Muscle layer of colon (tissue), 2 donors: ENCODE data around the gene MSH2.
"Not testable (repeated sequence)": the region's sequence is repeated elsewhere in the genome, so short reads cannot be mapped to it uniquely, and the experiment has no call there.

Source experiments
- H3K27ac ChIP-seq: one replicate; pipeline ENCODE4 v1.7.0; 2013; ENCODE audit warnings: low read depth, mild to moderate bottlenecking, low read length, moderate library complexity
- H3K27me3 ChIP-seq, 2 donors: one replicate each; pipeline ENCODE4 v1.7.0; 2013; ENCODE audit warnings: low read length in 2 of 2, mild to moderate bottlenecking in 2 of 2; ENCODE audit not compliant: insufficient read depth in 2 of 2, control insufficient read depth in 1 of 2
- H3K36me3 ChIP-seq: one replicate; pipeline ENCODE4 v1.7.0; 2013; ENCODE audit warnings: mild to moderate bottlenecking, low read length; ENCODE audit not compliant: insufficient read depth
- H3K4me1 ChIP-seq: one replicate; pipeline ENCODE4 v1.7.0; 2013; ENCODE audit warnings: mild to moderate bottlenecking, low read length; ENCODE audit not compliant: insufficient read depth
- H3K4me3 ChIP-seq, 2 donors: one replicate each; pipeline ENCODE4 v1.7.0; 2013; ENCODE audit warnings: low read length in 2 of 2, low read depth in 1 of 2, mild to moderate bottlenecking in 1 of 2, moderate library complexity in 1 of 2
- H3K9ac ChIP-seq: one replicate; pipeline ENCODE4 v1.7.0; 2013; ENCODE audit warnings: low read length
- H3K9me3 ChIP-seq: one replicate; pipeline ENCODE4 v1.7.0; 2013; ENCODE audit warnings: mild to moderate bottlenecking, low read length
- donor health status: abdominal sarcoma.
- donor health status: Adenocarcinoma of cecum.

Gene MSH2

DNA sequence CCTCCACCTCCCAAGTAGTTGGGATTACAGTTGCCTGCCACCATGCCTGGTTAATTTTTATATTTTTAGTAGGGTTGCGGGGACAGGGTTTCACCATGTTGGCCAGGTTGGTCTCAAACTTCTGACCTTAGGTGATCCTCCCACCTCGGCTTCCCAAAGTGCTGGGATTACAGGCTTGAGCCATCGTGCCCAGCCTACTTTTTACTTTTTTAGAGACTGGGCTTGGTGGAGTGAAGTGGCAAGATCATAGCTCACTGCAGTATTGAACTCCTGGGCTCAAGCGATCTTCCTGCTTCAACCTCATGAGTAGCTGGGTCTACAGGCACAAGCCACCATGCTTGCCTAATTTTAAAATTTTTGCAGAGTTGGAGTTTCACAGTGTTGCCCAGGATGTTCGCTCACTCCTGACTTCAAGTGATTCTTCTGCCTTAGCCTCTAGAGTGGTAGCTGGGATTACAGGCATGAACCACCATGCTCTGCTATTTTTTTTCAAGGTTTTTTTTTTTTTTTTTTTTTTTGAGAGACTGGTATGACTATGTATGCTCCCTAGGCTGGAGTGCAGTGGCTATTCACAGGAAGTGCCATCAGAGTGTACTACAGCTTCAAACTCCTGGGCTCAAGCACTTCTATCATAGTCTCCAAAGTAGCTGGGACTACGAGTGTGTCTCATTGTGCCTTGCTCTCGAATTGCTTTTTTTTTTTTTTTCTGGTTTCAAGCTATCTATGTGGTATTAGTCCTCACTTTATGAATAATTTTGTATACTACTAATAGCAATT, 11.9 kb downstream of the MSH2 start:
- Histone ChIP-seq H3K36me3 (peaks cover 18% of the 10 kb centered on the region), H3K27ac (no peak overlapping the region), H3K4me1 (no peaks in the 10 kb centered on the region), H3K9ac (no peak overlapping the region), H3K27me3 (no peaks in the 10 kb centered on the region), H3K9me3 (no peaks in the 10 kb centered on the region), H3K4me3 (no peak overlapping the region)

DNA sequence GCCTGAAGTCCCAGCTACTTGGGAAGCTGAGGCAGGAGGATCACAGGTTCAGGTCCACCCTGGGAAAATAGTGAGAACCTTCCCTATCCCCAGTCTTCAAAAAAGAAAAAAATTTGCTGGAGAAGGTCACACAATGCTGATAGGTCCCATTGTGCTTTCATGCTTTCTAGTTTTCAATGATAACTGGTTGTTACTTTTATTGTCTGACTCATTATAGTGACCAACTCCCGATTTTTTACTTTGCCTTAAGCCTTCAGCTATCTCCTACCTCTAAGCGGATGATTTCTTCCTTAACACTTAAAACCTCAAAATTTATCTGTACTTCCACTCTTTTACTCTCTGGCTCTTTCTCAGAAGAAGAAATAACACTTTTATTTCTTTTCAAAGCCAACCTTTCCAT, 17.3 kb downstream of the MSH2 start:
- Histone ChIP-seq H3K4me3 (no peak overlapping the region), H3K9me3 (no peaks in the 10 kb centered on the region)

DNA sequence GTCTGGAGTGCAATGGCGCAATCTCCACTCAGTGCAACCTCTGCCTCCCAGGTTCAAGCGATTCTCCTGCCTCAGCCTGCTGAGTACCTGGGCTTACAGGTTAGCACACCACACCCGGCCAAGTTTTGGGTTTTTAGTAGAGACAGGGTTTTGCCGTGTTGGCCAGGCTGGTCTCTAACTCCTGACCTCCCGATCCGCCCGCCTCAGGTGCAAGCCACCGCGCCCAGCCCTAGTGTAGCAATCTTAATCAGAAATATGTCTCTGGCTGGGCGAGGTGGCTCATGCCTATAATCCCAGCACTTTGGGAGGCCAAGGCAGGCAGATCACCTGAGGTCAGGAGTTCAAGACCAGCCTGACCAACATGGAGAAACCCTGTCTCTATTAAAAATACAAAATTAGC, 17.7 kb downstream of the MSH2 start:
- not testable (repeated sequence) for H3K9me3 ChIP-seq, H3K27me3 ChIP-seq, H3K27ac ChIP-seq, H3K4me1 ChIP-seq, H3K4me3 ChIP-seq, H3K9ac ChIP-seq
- peaks cover 11% of the 10 kb centered on the region for H3K36me3 ChIP-seq

More for the DNA sequence above, 17.3 kb downstream of the MSH2 start:
- no peaks in the 10 kb centered on the region for H3K27me3 ChIP-seq
- no peak overlapping the region for H3K27ac ChIP-seq
- no peak overlapping the region for H3K9ac ChIP-seq
- no peaks in the 10 kb centered on the region for H3K4me1 ChIP-seq
- peaks cover 13% of the 10 kb centered on the region for H3K36me3 ChIP-seq

DNA sequence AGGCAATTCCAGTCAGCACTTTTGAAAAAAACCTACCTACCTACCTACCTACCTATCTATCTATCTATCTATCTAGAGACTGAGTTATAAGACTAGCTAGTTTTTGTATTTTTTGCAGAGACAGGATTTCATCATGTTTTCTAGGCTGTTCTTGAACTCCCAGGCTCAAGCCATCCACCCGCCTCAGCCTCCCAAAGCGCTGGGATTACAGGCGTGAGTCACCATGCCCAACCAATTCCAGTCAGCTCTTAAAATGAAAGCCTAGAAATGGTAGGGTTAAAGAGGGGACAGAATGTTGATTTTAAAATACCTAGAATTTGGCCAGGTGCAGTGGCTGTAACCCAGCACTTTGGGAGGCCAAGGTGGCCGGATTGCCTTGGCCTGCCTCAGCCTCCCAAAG, 19.1 kb downstream of the MSH2 start:
- H3K9ac ChIP-seq = no peak overlapping the region
- H3K27me3 ChIP-seq = no peaks in the 10 kb centered on the region
- peaks cover 3% of the 10 kb centered on the region for H3K36me3 ChIP-seq

DNA sequence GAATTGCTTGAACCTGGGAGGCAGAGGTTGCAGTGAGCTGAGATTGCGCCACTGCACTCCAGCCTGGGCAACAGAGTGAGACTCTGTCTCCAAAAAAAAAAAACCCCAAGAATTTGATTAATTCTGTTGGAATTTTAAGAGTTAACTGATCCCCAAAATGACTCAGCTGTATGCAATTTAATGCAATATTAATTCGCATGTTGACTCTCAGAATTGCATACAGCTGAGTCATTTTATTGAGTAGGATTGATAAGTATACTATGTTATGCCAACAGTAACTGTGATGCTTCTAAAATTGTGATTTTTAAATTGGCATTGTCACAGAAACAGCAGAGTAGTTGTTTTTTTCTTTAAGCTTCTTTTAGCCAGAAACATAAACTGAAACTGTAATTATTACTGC, 19.6 kb downstream of the MSH2 start:
- Histone ChIP-seq H3K27me3 (no peaks in the 10 kb centered on the region), H3K9ac (no peak overlapping the region), H3K36me3 (no peaks in the 10 kb centered on the region)

More for the DNA sequence above, 19.1 kb downstream of the MSH2 start:
- H3K4me3 ChIP-seq = no peak overlapping the region
- no peak overlapping the region for H3K27ac ChIP-seq
- H3K9me3 ChIP-seq = no peaks in the 10 kb centered on the region
- H3K4me1 ChIP-seq = no peaks in the 10 kb centered on the region

DNA sequence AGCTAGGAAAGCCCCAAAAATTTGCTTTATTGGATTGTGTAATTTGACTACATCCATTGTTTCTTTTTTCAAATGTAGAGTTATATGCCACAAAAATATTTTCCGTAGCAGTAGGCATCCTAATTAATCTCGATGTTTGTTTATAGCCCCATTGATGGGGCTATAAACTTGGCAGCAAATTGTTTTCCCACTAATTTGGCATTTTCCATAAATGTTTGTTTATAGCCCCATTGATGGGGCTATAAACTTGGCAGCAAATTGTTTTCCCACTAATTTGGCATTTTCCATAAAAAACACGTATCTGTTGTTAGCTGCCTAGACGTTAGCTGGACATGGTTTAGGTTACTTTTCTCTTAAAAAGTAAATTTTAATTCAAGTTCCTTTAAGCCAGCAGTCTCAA, 23.8 kb downstream of the MSH2 start:
- no peak overlapping the region for H3K27ac ChIP-seq
- H3K36me3 ChIP-seq = peaks cover 6% of the 10 kb centered on the region
- H3K9me3 ChIP-seq = no peaks in the 10 kb centered on the region
- no peaks in the 10 kb centered on the region for H3K4me1 ChIP-seq
- no peak overlapping the region for H3K9ac ChIP-seq
- H3K27me3 ChIP-seq = no peaks in the 10 kb centered on the region
- no peak overlapping the region for H3K4me3 ChIP-seq

More for the DNA sequence above, 19.6 kb downstream of the MSH2 start:
- no peaks in the 10 kb centered on the region for H3K4me1 ChIP-seq
- no peak overlapping the region for H3K4me3 ChIP-seq
- H3K27ac ChIP-seq = no peak overlapping the region
- H3K9me3 ChIP-seq = no peaks in the 10 kb centered on the region

DNA sequence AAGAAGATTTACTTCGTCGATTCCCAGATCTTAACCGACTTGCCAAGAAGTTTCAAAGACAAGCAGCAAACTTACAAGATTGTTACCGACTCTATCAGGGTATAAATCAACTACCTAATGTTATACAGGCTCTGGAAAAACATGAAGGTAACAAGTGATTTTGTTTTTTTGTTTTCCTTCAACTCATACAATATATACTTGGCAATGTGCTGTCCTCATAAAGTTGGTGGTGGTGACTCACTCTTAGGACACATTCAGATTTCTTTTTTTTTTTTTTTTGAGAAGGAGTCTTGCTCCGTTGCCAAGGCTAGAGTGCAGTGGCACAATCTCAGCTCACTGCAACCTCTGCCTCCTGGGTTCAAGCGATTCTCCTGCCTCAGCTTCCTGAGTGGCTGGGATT, 26.8 kb downstream of the MSH2 start:
- no peak overlapping the region for H3K9ac ChIP-seq
- H3K27ac ChIP-seq = no peak overlapping the region
- H3K4me3 ChIP-seq = no peak overlapping the region
- H3K4me1 ChIP-seq = no peaks in the 10 kb centered on the region
- no peaks in the 10 kb centered on the region for H3K9me3 ChIP-seq
- H3K27me3 ChIP-seq = no peaks in the 10 kb centered on the region
- H3K36me3 ChIP-seq = peaks cover 6% of the 10 kb centered on the region

DNA sequence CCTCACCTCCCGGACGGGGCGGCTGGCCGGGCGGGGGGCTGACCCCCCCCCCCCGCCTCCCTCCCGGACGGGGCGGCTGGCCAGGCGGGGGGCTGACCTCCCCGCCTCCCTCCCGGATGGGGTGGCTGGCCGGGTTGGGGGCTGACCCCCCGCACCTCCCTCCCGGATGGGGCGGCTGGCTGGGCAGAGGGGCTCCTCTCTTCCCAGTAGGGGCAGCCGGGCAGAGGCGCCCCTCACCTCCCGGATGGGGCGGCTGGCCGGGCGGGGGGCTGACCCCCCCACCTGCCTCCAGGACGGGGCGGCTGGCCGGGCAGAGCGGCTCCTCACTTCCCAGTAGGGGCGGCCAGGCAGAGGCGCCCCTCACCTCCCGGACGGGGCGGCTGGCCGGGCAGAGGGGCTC, 30.1 kb downstream of the MSH2 start:
- H3K27me3 ChIP-seq, H3K27ac ChIP-seq, H3K4me1 ChIP-seq, H3K4me3 ChIP-seq, H3K9me3 ChIP-seq, H3K9ac ChIP-seq, H3K36me3 ChIP-seq: not testable (repeated sequence)

DNA sequence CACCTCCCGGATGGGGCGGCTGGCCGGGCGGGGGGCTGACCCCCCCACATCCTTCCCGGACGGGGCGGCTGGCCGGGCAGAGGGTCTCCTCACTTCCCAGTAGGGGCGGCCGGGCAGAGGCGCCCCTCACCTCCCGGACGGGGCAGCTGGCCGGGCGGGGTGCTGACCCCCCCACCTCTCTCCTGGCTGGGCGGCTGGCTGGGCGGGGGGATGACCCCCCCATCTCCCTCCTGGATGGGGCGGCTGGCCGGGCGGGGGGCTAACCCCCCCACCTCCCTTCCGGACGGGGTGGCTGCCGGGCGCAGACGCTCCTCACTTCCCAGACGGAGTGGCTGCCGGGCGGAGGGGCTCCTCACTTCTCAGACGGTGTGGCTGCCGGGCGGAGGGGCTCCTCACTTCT, 30.5 kb downstream of the MSH2 start:
- H3K36me3 ChIP-seq, H3K4me1 ChIP-seq, H3K27ac ChIP-seq, H3K4me3 ChIP-seq, H3K9ac ChIP-seq, H3K27me3 ChIP-seq, H3K9me3 ChIP-seq: not testable (repeated sequence)

DNA sequence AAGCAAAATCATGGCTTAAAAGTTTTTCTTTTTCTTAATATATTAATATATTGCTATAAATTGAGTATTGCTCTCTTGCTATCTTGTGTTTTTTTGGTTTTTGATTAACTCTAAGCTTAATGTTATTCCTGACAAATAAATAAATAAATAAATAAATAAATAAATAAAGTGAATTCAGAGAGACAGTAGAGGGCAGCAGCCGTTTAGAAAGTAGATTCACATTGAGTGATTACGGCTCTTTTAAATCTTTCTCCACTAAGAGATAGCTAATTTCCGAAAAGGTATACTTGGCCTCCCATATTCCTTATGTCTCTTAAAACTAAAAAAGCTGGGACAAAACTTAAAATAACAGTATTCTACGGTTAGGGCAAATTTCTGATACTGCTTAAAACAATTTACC, 34.3 kb downstream of the MSH2 start:
- Histone ChIP-seq H3K9ac (no peak overlapping the region), H3K4me1 (no peaks in the 10 kb centered on the region), H3K36me3 (no peaks in the 10 kb centered on the region), H3K27ac (no peak overlapping the region), H3K4me3 (no peak overlapping the region), H3K27me3 (no peaks in the 10 kb centered on the region), H3K9me3 (no peaks in the 10 kb centered on the region)

DNA sequence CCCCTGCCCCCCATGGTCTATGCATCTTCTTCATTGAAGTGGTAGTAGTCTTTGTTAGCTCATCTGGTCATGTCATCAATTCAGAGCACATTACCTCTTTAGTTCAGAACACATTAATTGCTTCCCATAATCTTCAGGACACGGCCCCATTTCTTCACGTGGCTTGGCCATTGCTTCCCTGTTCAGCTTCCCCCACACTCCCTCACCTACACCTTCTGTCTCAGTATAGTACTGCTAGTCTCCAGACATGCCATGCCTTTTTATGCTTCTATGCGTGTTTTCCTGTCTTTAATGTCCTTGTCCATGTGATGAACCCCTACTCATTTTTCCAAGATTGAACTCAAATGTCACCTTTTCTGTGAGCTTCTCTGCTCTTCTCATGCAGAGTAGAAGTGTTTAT, 35.1 kb downstream of the MSH2 start:
- no peaks in the 10 kb centered on the region for H3K9me3 ChIP-seq
- H3K9ac ChIP-seq = no peak overlapping the region
- no peaks in the 10 kb centered on the region for H3K27me3 ChIP-seq
- no peak overlapping the region for H3K4me3 ChIP-seq
- no peak overlapping the region for H3K27ac ChIP-seq
- no peaks in the 10 kb centered on the region for H3K4me1 ChIP-seq
- no peaks in the 10 kb centered on the region for H3K36me3 ChIP-seq

DNA sequence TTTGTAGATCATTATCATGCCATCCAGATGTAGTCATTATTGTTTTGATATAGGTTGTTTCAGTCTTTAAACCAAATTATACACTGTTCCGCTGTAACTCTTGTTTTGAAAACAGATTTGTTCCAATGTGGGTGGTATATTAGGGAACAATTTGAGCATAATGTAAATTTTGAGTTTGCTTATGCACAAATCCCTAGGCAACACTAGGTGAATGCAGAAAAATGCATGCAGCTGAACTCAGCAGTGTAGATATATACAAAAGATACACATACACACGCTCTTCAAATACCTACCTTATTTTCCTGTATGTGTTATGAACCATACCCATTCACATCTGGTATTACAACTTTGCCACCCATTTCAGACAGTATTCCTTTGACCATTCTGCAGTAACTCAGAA, 35.8 kb downstream of the MSH2 start:
- Histone ChIP-seq H3K27me3 (no peaks in the 10 kb centered on the region), H3K36me3 (no peaks in the 10 kb centered on the region), H3K4me1 (no peaks in the 10 kb centered on the region), H3K4me3 (no peak overlapping the region), H3K27ac (no peak overlapping the region), H3K9me3 (no peaks in the 10 kb centered on the region), H3K9ac (no peak overlapping the region)
